HG03558 (cell line): Measurements from ENCODE around the gene AVL9.
"Not testable (repeated sequence)": the region's sequence is repeated elsewhere in the genome, so short reads cannot be mapped to it uniquely, and the experiment has no call there.

Experiments used
- ATAC-seq: cut with Tn5 transposase; IDR thresholded peaks from one replicate; pipeline ENCODE4 v1.9.1; 2021; ENCODE audit warnings: moderate number of reproducible peaks; ENCODE audit not compliant: unreplicated experiment; ENCODE audit errors: extremely low read depth

Gene AVL9

DNA sequence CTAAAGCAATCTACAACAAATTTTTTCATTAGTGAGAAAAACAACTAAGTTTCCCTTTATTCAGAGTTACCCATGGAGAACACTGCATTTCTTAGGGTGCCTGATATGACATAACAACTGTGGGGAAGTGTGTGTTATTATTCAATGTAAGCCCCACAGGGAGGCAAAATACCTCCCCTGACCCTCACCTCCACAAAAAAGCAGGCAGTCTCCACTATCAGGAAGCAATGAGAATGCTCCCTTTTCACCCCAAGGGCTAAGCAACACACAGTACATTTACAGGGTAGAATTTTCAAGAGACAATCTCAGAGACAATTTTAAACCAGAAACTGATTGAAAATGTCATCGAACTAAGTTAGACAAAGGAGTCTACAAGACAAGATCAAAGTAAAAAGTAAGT, 138.2 kb downstream of the AVL9 start:
- not testable (repeated sequence) for ATAC-seq

GRCh38 chr7:32634798-32635393, 139.6 kb downstream of the AVL9 start:
- ATAC-seq: not testable (repeated sequence)

DNA sequence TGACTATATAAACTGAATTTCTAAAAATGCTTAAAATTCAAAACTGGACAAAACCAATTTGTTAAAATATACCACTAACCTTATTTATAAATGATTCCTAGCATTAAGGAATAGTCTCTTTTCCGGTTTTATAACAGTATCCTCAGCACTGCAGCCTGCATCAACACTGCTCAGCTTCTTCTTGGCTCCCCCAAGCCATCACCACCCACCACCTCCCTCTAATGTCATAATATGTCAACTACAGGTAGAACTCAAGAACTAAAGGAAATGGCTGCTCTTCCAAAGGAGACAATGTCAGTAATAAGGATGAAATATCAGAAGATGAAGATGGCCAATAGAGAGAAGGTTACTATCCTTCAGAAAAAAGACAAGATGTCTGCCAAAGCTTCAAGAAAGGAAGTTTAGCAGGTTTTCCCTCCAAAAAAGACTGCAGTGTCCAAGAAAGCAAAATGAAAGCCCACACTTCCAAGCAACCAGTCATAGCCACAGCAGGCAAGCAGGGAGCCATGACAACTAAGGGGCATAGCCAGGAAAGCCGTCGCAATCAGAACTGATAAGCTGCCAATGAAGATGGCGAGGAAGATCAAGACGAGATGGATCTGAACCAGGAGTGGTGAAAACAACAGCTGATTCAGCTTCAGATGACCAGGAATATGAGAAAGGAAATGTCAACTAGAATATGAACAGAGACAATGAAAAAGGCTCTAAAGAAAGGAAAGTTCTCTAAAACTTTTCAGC, 141.6 kb downstream of the AVL9 start:
- ATAC-seq: not testable (repeated sequence)

GRCh38 chr7:32637611-32638010, 142.3 kb downstream of the AVL9 start:
- ATAC-seq: not testable (repeated sequence)
